HG03097 (cell line): ENCODE data around the gene ATAD3A.
"Not testable (repeated sequence)": the region's sequence is repeated elsewhere in the genome, so short reads cannot be mapped to it uniquely, and the experiment has no call there.

Experiments used
- ATAC-seq: cut with Tn5 transposase; IDR thresholded peaks from one replicate; pipeline ENCODE4 v1.9.1; 2021; ENCODE audit not compliant: unreplicated experiment, low FRiP score

ATAD3A gene

DNA sequence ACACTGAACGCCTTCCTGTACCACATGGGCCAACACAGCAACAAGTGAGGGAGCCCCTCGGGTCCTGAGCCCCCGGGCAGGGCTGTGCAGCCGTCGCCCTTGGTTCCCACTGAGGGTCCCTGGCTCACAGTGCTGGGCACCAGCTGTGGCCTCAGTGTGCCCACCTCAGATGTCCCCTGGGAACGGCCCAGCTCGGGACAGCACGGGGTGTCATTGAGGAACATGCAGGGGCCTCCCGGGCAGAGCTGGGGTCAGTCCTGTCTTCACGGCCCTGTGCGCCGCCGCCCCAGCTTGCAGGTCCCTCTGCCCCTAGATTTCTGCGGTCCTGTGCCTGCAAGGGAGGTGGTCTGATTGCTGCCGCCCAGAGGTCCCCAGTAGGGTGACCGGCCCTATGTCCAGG lies 22.7 kb upstream of the ATAD3A start:
- no peak for ATAC-seq

DNA sequence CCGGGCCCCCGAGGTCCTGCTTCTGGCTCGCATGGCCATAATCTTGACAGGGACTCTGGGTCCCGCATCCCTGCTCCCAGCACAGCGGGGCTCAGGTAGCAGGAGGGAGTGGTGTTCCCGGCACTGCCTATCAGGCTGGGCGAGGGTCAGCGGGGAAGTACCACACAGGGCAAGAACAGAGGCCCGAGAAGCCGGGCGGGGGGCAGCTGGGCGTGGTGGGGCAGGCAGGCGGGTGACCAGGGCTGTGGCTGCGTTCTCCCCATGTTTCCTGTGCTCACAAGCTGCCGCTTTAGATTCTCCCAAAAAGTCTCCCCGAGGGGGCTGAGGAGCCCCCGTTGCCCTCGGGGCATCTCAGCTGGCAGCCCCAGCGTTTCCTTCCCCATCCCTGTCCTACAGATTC lies 22.1 kb upstream of the ATAD3A start:
- ATAC-seq = no peak

DNA sequence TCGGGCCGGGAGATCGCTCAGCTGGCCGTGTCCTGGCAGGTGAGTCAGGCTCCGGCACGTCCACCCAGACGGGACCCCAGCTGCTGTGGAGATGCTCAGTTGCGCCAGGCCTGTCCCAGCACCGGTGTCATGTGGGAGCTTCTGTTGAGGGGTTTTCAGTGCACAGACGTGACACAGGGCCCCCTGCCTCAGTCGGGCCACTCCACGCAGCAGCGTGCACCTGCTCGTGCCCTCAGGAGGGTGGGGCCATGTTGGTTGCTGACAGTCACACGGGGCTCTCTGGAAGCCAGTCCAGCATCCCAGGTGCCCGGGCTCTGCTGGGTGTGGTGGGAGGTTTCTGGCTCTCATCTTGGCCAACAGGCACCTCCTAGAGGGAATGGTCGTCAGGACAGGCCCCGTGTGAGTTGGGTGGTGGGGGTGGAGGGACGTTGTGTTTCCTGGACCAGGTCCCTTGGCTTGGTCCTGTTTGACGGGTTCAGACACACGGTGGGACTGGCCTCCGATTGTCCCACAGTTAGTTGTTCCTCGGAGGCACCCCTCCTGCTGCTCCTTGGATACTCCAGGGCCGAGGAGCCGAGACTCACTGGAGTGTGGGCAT lies 21.2 kb upstream of the ATAD3A start:
- no peak for ATAC-seq

DNA sequence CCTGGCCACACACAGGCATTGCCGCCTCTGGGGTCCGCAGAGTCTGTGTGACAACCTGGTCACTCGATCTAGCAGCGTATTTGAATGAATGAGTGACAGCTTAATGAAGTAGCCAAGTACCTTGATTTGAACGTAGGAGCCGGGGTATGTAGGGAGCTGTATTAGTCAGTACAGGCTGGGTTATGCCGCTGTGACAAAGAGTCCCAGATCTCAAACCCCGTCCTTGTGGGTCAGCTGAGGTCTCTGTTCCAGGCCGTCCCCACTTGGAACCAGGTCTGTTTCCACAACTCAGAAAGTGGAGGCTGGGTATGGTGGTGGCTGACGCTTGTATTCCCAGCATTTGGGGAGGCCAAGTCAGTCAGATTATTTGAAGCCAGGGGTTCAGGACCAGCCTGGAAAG lies 20.4 kb upstream of the ATAD3A start:
- no peak for ATAC-seq

DNA sequence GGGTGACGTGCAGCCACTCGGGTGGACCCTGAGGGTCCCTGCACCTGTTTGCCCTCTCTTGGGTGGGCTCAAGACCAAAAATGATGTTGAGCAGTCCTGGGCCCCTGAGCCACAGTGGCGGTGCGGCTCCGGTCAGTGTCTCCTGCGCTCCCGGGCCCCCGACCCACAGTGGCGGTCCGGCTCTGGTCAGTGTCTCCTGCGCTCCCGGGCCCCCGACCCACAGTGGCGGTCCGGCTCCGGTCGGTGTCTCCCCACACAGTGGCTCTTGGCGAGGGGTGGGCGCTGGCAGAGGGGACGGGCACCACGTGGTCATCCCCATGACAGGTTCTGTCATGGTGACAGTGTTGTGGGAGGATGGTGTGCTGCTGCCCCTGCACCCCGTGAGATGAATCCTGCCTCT lies 17.7 kb upstream of the ATAD3A start:
- not testable (repeated sequence) for ATAC-seq

DNA sequence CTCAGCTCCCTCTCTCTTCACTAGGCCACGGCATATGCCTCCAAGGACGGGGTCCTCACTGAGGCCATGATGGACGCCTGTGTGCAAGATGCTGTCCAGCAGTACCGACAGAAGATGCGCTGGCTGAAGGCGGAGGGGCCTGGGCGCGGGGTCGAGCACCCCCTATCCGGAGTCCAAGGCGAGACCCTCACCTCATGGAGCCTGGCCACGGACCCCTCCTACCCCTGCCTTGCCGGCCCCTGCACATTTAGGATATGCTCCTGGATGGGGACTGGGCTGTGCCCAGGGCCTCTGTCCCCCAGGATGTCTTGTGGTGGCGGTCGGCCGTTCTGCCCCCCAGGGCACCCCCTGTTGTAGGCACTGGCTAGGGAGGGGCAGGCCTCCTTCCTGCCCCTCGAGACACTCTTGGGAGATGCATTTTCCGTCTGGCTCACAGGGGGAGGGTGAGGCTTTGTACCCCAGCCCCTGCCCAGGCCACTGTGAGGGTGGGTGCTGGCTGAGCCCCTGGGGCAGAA lies 16.4 kb upstream of the ATAD3A start:
- ATAC-seq = not testable (repeated sequence)

DNA sequence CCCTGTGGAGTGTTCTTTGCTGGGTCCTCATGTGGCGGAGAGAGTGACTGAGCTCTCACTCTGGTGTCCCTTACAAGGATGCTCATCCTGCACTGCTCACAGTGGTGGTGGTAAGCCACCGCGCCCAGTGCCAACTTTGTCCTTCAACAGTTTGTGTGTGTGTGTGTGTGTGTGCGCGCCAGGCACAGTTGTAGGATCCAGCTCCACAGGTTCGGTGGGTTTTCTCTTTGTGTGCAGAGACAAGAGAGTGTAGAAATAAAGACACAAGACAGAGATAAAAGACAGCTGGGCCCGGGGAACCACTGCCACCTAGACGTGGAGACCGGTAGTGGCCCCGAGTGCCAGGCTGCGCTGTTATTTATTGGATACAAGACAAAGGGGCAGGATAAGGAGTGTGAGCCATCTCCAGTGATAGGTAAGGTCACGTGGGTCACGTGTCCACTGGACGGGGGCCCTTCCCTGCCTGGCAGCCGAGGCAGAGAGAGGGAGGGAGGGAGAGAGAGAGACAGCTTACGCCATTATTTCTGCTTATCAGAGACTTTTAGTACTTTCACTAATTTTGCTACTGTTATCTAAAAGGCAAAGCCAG lies 7.1 kb upstream of the ATAD3A start:
- not testable (repeated sequence) for ATAC-seq

DNA sequence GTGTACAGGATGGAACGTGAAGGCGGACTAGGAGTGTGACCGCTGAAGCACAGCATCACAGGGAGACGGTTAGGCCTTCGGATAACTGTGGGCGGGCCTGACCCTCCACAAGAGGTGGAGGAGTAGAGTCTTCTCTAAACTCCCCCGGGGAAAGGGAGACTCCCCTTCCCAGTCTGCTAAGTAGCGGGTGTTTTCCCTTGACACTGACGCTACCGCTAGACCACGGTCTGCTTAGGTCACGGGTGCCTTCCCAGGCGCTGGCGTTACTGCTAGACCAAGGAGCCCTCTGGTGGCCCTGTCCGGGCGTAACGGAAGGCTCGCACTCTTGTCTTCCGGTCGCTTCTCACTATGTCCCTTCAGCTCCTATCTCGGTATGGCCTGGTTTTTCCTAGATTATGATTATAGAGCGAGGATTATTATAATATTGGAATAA lies 6.6 kb upstream of the ATAD3A start:
- not testable (repeated sequence) for ATAC-seq

DNA sequence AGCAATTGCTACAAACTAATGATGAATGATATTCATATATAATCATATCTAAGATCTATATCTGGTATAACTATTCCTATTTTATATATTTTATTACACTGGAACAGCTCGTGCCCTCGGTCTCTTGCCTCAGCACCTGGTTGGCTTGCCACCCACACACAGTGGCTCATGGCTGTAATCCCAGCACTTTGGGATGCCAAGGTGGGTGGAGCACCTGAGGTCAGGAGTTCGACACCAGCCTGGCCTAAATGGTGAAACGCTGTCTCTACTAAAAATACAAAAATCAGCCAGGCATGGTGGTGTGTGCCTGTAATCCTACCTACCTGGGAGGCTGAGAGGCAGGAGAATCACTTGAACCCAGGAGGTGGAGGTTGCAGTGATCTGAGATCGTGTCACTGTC lies 6.2 kb upstream of the ATAD3A start:
- ATAC-seq = not testable (repeated sequence)

DNA sequence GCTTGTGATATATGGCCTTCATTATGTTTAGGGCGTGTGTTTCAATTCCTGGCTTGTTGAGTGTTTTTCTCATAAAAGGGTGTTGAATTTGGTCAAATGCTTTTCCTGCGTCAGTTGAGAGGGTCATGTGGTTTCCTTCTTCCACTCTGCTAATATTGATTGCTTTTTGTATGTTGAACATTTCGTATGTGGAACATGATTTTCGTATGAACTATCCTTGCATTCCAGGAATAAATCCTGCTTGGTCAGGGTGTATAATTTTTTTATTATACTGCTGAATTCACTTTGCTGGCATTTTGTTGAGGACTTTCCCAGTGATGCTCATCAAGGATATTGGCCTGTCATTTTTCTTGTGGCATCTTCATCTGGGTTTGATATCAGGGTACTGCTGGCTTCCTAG lies 4.7 kb upstream of the ATAD3A start:
- ATAC-seq = no peak

DNA sequence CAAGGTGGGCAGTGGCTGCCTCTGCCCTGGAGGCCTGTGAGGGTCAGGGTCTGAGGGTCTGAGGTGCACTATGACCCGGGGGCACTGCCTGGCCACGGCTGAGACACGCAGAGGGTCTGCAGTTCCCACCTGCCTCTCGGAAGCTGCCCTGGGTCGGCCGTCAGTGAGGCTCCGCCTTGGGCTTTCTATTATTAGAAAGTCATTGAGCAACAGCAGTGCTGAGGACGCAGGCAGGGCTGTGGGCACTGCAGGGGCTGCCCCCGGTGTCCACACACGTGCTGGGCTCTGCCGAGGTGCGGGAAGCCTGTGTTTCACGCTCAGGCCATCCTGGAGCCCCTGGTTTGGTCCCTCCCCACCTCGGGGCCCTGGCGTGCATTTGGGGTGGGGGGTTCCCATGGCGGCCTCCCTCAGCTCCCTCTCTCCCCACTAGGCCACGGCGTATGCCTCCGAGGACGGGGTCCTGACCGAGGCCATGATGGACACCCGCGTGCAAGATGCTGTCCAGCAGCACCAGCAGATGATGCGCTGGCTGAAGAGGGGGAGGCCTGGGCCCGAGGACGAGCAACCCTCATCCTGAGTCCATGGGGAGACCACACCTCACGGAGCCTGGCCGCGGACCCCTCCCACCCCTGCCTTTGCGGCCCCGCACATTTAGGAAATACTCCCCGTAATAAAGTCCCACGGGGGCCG lies 3.0 kb upstream of the ATAD3A start:
- ATAC-seq = not testable (repeated sequence)

DNA sequence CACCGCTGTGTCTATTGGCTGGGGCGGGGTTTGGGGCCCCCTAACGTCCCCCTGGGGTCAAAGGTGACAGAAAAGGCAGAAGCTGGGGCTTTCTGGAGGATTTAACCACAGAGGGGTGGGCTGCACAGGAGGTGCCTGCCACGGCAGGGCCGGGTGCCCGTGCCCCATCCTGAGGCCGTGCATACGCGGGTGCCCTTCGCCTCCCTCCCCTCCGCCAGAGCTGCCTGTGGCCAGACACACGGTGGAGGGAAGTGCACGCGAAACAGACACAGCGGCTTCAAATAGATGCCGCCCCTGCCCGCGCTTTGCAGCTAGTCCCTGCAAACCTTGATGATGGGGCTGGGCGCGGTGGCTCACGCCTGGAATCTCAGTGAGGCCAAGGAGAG lies 2.5 kb upstream of the ATAD3A start:
- ATAC-seq = not testable (repeated sequence)

DNA sequence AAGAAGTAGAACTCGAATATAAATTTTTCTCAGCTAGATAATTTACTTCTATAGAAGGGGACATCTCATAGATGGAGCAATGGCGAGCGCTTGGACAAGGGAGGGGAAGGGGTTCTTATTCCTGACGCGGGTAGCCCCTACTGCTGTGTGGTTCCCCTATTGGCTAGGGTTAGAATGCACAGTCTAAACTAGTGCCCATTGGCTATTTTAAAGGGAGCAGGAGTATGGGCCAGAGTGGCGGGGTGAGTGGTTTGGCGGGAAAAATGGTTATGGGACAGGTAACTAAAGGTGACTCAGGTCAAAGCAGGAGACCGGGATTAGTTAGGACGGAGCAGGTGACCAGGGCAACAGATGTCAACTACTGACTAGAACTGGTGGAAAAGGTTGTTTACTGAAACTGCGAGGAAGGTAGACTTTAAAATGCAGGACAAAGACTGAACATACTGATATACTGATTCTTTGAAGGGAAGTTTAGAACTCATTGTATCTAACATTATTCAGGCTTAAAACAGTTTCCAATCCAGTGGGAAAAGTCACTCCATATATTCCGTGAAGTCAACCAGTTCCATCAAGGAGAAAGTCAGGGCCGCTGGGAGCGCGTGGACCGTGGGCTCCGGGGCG lies 940 bp upstream of the ATAD3A start:
- no peak for ATAC-seq

DNA sequence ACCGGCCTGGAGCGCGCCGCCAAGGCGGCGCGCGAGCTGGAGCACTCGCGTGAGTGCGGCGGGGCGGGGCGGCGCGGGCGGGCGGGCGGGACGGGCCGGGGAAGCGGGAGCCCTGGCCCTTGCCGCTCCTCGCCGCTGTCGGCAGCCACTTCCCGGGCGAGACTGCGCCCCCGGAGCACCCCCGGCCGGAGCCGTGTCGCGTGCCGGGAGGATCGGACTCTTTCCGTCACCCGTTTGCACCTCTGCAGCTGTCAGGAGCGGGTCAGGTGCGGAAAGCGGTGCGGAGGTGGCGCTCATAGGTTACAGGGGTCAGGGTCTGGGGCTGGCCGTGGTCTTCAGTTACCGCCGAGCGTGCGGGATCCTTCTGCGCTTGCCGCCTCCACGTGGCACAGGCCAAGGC lies 463 bp downstream of the ATAD3A start:
- ATAC-seq = not testable (repeated sequence)

DNA sequence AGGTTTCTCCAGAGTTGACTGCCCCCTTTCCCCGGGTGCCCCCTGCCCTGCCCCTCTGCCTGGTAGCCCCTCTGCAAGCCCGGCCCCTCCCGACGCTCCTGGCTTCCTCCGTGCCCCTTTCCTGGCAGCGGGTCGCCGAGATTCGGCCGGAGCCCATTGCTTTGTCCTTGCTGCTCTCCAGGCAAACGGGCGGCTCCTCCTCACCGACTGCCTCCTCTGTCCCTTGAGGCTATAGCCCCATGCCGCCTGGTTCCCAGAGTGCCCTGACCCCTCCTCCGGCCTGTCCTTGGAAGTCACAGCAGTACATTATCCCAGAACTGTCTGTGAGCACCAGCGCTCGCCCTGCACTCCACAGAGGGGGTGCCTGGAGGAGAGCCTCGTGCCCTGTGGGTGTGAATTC lies 1.7 kb downstream of the ATAD3A start:
- not testable (repeated sequence) for ATAC-seq

DNA sequence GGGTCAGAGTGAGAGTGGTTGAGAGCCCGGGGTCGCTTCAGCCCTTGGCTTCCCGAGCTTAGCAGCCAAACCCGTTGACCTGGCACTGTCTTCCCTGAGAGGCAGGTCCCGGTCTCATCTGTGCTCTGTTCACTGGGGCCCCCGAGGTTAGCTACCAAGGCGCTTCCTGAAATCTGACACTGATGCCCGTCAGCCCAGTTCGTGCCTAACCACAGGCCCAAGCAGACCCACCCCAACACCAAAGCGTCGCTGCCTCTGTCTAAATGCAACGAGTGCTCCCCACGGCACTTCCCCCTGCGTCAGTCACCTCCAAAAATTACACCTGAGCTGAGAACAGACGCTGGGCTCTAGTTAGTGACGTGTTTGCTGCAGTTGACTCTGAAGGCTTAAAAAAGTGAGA lies 2.4 kb downstream of the ATAD3A start:
- not testable (repeated sequence) for ATAC-seq

DNA sequence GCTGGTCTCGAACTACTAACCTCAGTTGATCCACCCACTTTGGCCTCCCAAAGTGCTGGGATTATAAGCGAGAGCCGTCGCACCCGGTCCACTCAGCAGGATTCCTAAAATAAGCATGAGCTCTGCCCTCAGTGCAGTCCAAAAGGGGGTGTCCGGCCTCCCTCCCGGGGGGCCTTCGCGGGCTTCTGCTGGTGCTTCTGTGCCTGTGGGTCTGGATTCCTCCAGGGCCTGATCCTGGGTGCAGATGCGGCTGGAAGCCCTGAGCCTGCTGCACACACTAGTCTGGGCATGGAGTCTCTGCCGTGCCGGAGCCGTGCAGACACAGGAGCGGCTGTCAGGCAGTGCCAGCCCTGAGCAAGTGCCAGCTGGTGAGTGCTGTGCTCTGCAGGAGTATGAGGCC lies 5.0 kb downstream of the ATAD3A start:
- ATAC-seq = not testable (repeated sequence)

DNA sequence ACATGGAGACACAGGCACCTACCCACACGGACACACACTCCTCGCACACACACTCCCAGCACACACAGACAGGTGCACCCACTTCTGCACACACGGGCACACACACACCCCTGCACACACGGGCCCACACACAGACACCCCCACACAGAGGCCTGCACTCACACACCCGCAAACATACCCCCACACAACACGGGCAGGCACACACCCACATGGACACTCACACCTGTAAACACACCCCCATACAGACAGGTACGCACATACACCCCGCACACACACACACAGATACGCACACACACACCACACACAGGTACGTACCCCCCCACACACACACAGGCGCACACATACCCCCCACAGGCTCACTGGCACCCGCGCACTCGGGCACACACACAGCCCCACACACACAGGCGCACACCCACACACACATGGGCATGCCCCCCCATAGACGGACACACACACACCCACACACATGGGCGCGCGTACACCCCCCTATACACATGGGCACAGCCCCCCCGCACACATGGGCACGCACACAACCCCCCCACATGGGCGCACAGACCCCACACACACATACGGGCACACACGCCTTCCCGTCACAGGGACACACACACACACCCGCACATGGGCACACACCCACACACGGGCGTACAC lies 6.1 kb downstream of the ATAD3A start:
- ATAC-seq = no peak

DNA sequence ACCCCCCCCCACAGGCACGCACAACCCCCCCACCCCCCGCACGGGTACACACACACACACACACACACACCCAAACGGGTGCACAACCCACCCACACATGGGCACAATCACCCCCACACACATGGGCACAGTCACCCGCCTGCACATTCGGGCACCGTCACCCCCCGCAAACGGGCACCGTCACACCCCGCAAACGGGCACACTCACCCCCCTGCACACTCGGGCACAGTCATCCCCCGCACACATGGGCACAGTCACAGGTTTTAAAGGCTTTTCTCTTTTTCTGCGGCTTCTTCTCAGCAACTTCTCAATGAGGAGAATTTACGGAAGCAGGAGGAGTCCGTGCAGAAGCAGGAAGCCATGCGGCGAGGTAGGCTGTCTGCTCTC lies 6.7 kb downstream of the ATAD3A start:
- not testable (repeated sequence) for ATAC-seq

DNA sequence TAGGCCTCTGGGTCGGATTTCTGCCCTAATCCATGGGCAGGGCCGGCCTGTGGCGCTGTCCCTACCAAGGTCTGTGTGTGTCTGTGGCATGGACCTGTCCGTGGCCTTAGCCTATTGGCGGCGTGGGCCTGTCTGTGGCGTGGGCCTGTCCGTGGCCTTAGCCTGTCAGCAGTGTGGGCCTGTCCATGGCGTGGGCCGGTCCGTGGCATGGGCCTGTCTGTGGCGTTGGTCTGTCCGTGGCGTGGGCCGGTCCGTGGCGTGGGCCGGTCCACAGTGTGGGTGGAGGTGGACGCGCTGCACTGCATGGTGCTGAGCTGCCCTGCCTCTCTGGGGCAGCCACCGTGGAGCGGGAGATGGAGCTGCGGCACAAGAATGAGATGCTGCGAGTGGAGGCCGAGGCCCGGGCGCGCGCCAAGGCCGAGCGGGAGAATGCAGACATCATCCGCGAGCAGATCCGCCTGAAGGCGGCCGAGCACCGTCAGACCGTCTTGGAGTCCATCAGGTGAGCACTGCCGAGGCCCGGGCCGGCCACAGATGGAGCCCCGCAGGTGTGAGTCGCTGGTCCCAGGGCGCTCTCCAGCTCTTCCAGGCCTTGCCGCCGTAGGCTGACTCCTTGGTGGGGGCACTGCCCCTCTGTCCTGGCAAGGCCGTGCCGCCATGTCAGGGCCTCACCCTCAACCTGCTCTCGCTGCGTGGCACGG lies 8.0 kb downstream of the ATAD3A start:
- not testable (repeated sequence) for ATAC-seq
